Measurements from ENCODE around the gene WDR27. TPM values are rescaled to one million over a fixed set of nuclear protein-coding genes. Genes with fewer than 3 reads are reported as not detected.
A peak's percentile ranks its signal among the peaks of the same experiment; 100 is the strongest.
"Not testable (repeated sequence)": the region's sequence is repeated elsewhere in the genome, so short reads cannot be mapped to it uniquely, and the experiment has no call there.

WDR27 gene
- total RNA-seq, 1 donor from 2014 or later = 41.5 TPM

GRCh38 chr6:169619650-169620049 lies 82.2 kb downstream of the WDR27 start:
- TF ChIP-seq POLR2A (IDR thresholded peaks at IDR 0.05) = no peak
- TF ChIP-seq CTCF (IDR thresholded peaks at IDR 0.05) = no peak
- peak in 1 of 2 donors; percentile 52 for TF ChIP-seq POLR2AphosphoS5 (IDR thresholded peaks at IDR 0.05; ENCODE audit: insufficient read depth in 1 of 2, low read depth in 1 of 2)
- Histone ChIP-seq H3K4me3 (no peak overlapping the region), H3K36me3 (peaks cover 0 to 12% of the 10 kb centered on the region in 2 donors), H3K4me1 (no peaks in the 10 kb centered on the region), H3K27me3 (no peaks in the 10 kb centered on the region), H3K9me3 (no peaks in the 10 kb centered on the region), H3K27ac (no peak overlapping the region)
- intact Hi-C loops (cut with DNase I) = no loop called here
- no peak for DNase-seq (ENCODE audit: extremely low spot score in 2 of 2)

- Histone ChIP-seq H3K4me1 (no peaks in the 10 kb centered on the region), H3K27ac (no peak overlapping the region), H3K27me3 (no peaks in the 10 kb centered on the region), H3K36me3 (peaks cover 0 to 3% of the 10 kb centered on the region in 2 donors), H3K9me3 (no peaks in the 10 kb centered on the region), H3K4me3 (no peak overlapping the region)
- intact Hi-C loops (cut with DNase I) = no loop called here
- TF ChIP-seq POLR2A (IDR thresholded peaks at IDR 0.05) (no peak), CTCF (IDR thresholded peaks at IDR 0.05) (no peak), POLR2AphosphoS5 (IDR thresholded peaks at IDR 0.05; ENCODE audit: insufficient read depth in 1 of 2, low read depth in 1 of 2) (no peak)
- no peak for DNase-seq (ENCODE audit: extremely low spot score in 2 of 2)
Observed at GRCh38 chr6:169618526-169619490, 83.0 kb downstream of the WDR27 start.

DNA sequence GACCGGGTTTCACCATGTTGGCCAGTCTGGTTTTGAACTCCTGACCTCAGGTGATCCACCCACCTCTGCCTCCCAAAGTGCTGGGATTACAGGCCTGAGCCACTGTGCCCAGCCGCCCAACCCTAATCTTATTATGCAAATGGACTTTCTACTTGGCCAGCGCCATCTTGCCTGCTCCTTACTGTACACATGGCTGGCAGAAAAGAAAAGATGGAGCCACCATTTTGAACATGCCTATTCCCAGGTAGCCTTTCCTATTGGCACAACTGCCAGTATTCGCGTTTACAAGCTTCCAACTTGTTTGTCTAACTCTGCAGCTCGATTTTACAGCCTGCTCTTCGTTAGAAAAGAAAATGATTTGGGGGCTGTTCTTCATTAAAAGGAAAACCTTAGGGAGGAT lies 84.3 kb downstream of the WDR27 start:
- Histone ChIP-seq H3K4me1 (no peaks in the 10 kb centered on the region), H3K4me3 (no peak overlapping the region), H3K9me3 (no peaks in the 10 kb centered on the region), H3K36me3 (no peaks in the 10 kb centered on the region), H3K27me3 (no peaks in the 10 kb centered on the region), H3K27ac (no peak overlapping the region)
- no peak for TF ChIP-seq POLR2A (IDR thresholded peaks at IDR 0.05)
- no peak for TF ChIP-seq CTCF (IDR thresholded peaks at IDR 0.05)
- no peak for TF ChIP-seq POLR2AphosphoS5 (IDR thresholded peaks at IDR 0.05; ENCODE audit: insufficient read depth in 1 of 2, low read depth in 1 of 2)
- DNase-seq (ENCODE audit: extremely low spot score in 2 of 2) = no peak
- intact Hi-C loops (cut with DNase I) = no loop called here

DNA sequence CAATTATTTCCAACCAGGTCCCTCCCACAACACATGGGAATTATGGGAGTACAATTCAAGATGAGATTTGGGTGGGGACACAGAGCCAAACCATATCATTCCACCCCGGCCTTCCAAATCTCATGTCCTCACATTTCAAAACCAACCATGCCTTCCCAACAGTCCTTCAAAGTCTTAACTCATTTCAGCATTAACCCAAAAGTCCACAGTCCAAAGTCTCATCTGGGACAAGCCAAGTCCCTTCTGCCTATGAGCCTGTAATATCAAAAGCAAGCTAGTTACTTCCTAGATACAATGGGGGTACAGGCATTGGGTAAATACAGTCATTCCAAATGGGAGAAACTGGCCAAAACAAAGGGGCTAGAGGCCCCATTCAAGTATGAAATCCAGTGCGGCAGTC lies 93.2 kb downstream of the WDR27 start:
- H3K27me3 ChIP-seq; DNase-seq (ENCODE audit: extremely low spot score in 2 of 2); H3K9me3 ChIP-seq; H3K4me3 ChIP-seq; intact Hi-C loops (cut with DNase I); H3K4me1 ChIP-seq; H3K36me3 ChIP-seq; H3K27ac ChIP-seq: not testable (repeated sequence)

DNA sequence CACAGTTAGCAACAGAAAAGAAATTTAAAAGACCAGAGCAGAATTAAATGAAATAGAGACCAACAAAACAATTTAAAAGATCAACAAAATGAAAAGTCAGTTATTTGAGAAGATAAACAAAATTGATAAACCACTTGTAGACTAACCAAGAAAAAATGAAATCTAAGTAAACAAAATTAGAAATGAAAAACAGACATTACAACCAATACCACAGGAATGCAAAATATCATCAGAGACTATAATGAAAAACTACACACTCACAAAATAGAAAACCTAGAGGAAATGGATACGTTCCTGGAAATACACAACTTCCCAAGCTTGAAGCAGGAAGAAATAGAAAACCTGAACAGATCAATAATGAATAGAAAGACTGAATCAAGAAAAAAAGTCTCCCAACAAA lies 97.8 kb downstream of the WDR27 start:
- intact Hi-C loops (cut with DNase I) = no loop called here
- Histone ChIP-seq H3K36me3 (peaks cover 0 to 6% of the 10 kb centered on the region in 2 donors), H3K27ac (no peak overlapping the region), H3K4me3 (no peak overlapping the region), H3K27me3 (no peaks in the 10 kb centered on the region), H3K4me1 (no peaks in the 10 kb centered on the region), H3K9me3 (no peaks in the 10 kb centered on the region)
- no peak for TF ChIP-seq CTCF (IDR thresholded peaks at IDR 0.05)
- no peak for TF ChIP-seq POLR2AphosphoS5 (IDR thresholded peaks at IDR 0.05; ENCODE audit: insufficient read depth in 1 of 2, low read depth in 1 of 2)
- no peak for TF ChIP-seq POLR2A (IDR thresholded peaks at IDR 0.05)
- DNase-seq (ENCODE audit: extremely low spot score in 2 of 2) = no peak

DNA sequence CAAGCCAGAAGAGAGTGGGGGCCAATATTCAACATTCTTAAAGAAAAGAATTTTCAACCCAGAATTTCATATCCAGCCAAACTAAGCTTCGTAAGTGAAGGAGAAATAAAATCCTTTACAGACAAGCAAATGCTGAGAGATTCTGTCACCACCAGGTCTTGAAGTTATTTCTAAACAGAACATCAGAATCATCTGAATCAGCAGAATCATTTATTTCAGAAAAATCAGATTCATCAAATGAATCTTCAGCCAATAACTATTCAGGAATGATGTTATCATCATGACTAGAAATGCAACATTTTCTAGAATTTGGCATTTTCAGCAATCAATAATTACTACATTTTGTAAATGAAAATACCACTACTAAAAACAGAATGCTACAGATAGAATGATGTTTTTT lies 100.7 kb downstream of the WDR27 start:
- H3K27ac ChIP-seq; H3K4me3 ChIP-seq; H3K27me3 ChIP-seq; H3K36me3 ChIP-seq; intact Hi-C loops (cut with DNase I); H3K9me3 ChIP-seq; H3K4me1 ChIP-seq; DNase-seq (ENCODE audit: extremely low spot score in 2 of 2): not testable (repeated sequence)
